NCI-H524 treated with DMSO at 0.1 percent for 48 hours (cell line): ENCODE data around the gene SARDH.
"Not testable (repeated sequence)": the region's sequence is repeated elsewhere in the genome, so short reads cannot be mapped to it uniquely, and the experiment has no call there.

ENCODE experiments used
- DNase-seq: peaks from one replicate; lab custom pipeline; 2025; lab: John Stamatoyannopoulos, UW

The SARDH gene

DNA sequence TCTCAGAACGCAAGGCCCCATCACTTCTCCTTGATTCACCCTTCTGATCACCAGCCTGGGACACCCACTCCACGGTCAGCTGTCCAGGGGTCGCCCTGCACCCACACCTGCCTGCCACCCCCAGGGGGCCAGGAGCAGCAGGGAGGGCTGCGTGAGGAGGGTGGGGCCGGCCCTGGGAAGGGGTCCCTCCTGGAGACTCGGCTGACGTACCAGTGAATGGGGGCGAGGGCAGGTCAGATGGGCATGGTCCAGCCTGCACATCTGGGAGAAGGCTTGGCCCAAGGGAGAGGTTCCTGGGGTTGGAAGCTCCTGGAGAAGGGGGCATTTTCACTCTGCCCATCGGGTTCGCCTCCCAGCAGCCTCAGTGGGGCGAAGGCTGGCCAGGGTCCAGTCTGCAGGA lies 21.8 kb upstream of the SARDH start:
- no peak for DNase-seq

DNA sequence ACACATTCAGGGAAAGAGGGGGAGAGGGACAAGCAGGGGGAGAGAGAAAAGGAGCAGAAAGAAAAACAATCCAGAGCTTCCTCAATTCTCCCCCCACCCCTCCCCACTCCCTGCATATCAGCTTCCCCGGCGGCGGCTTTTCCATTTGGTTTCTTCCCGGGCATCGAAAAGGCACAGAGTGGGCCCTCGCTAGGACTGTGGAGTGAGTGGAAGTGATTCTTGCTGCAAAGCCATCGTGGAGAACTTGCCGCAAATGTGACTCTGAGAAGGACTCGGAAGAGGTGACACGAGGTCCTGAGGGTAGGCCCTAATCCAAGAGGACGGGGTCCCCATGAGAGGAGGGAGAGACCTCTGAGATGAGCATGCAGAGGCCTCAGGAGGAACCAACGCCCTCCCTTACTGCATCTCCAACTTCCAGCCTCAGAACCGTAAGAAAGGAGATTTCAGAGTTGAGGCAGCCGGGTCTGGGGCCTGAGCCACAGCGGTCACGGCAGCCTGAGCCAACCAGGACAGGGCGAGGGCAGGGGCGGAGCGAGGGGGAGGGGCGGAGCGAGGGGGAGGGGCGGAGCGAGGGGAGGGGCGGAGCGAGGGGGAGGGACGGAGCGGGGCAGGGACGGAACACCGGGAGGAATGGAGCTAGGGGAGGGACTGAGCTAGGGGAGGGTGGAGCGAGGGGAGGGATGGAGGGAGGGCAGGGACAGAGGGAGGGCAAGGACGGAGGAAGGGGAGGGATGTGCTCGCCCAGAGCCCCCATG lies 21.2 kb upstream of the SARDH start:
- DNase-seq = no peak

DNA sequence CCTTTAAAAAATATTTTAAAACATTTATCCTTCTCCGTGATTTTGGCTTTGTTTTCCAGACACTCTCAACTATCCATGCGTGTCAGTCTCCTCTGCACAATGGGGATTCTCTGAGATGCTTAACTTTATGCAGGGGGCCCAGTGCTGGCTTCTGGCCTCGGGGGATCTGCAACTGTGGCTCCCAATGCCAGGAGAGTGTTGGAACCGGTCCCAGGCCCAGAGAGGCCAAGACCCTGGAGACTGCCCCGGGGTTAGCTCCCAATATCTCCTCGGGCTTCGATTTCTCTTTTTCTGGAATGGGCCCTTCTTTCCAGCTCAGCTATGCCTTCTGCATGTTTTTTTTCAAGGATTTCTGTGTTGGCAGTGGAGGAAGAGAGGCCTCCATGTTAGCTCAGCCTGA lies 20.1 kb upstream of the SARDH start:
- no peak for DNase-seq

DNA sequence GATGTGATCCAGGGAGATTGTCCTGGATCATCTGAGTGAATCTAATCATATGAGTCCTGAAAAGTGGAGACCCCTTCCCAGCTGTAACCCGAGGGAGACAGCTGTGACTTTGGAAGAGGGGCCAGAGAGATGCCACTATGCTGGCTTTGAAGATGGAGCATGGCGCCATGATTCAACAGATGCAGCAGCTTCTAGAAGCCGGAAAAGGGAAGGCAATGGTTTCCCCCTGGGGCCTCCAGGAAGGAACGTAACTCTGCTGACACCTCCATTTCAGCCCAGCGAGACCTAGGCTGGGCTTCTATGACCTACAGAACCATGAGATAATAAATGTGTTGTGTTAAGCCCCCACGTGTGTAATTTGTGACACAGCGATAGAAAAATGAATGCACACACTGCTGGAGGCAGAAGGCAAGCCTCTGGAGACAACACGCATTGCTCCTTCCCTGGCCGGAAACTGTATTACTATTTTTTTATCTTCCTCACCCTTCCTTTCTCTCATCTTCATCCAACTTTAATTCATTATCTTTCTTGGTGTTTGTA lies 16.6 kb upstream of the SARDH start:
- DNase-seq = no peak

DNA sequence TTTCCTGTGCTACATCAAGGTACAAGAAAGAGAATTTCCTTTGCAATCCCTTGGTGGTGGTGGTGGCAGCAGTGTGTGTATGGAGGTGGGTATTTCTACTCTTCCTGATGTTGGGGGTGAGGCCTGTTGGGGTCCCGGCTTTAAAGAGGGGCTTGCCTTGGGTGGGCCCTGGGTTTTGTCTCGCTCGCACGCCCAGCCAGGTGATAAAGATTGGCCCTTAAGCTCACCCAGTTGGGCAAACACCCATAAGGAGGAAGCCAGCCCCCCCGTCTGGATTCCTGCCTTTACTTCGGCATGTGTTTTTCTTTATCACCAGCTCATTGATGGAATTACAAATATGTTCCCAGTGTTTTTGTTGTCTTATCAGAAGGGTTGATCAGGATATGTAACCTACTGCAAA lies 16.0 kb upstream of the SARDH start:
- no peak for DNase-seq

DNA sequence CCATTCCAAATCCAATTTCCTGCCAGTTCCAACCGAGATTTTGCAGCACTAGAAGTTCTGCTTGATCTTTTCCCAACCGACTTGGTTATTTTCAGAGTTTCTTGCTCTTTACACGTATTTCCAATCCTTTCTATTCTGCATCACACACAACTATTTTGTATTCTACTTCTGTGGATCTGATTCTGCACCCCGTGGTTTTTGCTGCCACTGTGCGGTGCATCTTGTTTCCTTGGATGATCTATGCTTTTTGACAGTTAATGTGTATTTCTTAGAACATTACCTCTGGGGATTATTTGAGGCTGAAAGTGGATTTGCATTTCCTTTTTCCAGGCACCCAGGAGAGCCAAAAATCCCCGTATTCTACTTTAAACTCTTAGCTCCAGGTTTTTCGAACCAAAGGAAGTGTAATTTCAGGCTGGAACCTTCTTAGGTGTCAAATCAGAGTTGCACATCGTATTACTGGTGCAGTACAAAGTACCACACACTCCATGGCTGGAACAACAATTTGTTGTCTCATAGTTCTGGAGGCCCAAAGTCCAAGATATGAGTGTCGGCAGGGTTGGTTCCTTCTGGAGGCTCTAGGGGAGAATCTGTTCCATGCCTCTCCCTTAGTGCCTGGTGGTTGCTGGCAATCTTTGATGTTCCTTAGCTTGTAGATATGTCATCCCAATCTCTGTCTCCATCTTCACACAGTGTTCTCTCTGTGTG lies 14.7 kb upstream of the SARDH start:
- DNase-seq = no peak

DNA sequence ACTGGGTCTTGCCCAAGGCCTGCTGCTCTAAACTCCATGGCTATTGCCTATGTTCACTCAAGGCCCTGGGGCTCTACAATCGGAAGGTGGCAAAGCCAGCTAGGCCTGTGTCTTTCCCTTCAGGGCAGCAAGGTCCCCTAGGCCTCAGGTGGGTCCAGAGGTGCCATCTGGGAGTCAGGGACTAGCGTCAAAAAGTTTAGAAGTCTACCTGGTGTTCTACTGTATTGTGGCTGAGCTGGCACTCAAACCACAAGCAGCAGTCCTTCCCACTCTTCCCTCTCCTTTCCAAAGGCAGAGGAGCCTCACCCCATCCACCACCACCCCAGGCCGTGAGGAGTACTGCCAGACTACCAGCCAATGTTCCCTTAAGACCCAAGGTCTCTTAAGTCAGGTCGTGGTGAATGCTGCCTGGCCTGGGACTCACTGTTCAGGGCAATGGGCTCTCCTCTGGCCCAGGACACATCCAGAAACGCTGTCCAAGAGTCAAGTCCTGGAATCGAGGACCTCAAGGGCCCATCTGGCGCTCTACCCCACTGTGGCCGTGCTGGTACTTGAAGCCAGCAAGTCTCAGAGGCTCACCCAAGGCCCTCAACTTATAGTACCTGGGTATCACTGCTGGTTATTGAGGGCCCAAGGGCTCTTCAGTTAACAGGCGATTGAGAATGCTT lies 13.0 kb upstream of the SARDH start:
- no peak for DNase-seq

DNA sequence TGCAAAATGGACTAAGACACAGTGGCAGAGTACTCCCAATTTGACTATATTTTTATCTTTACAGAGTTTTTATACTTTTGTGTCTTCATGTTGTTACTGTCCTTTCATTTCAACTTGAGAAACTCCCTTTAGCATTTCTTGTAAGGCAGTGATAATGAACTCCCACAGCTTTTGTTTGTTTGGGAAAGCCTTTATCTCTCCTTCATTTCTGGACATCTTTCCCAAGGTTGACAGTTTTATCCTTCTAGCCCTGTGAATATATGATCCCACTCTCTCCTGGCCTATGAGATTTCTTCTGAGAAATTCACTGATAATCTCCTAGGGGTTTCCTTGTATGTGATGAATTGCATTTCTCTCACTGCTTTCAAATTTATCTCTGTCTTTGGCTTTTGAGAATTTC lies 9.2 kb upstream of the SARDH start:
- no peak for DNase-seq

DNA sequence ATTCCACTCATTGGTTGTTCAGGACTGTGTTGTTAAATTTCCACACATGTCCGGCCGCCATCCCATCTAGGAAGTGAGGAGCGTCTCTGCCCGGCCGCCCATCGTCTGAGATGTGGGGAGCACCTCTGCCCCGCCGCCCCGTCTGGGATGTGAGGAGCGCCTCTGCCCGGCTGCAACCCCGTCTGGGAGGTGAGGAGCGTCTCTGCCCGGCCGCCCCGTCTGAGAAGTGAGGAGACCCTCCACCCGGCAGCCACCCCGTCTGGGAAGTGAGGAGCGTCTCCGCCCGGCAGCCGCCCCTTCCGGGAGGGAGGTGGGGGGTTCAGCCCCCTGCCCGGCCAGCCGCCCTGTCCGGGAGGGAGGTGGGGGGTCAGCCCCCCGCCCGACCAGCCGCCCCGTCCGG lies 6.4 kb upstream of the SARDH start:
- not testable (repeated sequence) for DNase-seq

DNA sequence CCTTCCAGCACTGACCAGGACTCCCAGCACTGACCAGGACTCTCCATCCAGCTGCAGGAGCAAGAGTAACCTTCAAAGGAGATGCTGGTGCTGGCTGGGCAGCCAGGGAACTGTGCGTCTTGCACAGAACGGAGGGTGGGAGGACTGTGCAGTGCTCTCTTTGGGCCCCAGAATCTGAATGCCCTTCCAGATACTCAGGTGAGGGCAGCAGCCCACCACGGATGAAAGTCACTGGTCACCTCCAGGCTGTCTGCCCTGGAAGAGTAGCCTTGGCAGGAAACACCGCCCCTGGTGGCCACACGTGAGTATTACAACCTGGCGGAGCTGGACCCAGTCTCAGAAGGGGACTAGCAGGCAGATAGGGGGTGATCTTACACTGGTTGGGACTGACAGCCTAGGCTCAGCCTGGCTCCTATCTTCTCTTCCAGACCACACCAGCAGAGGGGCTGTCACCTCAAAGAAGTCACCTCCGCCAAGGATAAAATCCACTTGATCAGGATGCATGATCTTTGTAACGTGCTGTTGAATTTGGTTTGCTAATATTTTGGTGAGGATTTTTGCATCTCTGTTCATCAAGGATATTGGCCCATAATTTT lies 4.8 kb upstream of the SARDH start:
- peak; percentile 75 for DNase-seq

DNA sequence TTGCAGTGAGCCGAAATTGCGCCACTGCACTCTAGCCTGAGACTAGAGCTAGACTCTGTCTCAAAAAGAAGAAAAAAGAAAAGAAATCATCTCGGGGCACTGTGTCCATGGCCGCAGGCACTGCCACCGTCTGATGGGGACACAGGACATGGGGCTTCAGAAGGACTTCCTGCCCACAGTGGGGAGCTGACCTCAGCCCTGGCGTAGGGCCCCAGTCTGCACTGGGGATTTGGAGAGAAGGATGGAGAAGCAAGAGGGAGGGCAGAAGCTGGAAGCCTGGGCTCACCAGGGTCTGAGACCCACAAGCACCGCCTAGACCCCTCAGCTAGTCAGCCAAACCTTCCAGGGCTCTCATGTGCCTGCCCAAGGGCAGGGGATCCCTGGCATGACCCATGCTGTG lies 4.1 kb upstream of the SARDH start:
- DNase-seq = no peak

DNA sequence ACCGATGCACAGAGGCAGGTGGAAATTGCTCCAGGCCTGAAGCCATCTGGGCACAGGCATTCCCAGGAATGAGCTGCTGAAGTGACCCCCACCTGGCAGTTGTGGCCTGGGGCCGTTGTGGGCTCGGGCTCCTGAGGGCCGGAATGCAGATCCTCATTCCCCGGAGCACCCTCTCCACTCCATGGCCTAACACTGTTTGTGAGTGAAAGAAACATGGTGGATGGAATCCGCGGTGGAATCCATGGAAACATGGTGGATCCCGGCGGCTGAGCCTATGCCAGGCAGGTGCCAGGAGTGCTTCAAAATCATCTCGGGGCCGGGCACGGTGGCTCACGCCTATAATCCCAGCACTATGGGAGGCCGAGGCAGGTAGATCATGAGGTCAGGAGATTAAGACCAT lies 3.6 kb upstream of the SARDH start:
- no peak for DNase-seq

DNA sequence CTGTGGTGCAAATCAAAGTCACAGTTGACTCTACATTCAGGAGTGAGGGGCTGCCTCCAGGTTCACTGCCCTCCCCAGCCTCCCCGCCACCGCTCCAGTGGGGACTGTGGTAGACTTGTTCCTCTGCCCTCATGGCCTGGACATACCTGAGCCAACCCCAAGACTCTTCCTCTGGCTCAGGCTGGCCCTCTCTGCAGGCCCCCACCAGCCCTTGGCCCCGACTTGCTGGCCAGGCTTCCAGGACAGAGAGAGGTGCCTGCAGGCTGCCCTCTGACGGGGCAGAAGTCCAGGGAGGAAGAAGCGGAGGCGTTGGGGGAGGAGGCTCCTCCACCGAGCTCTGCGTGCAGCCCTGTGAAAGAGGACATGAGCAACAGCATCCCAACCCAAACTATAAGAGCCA lies 2.8 kb upstream of the SARDH start:
- no peak for DNase-seq

DNA sequence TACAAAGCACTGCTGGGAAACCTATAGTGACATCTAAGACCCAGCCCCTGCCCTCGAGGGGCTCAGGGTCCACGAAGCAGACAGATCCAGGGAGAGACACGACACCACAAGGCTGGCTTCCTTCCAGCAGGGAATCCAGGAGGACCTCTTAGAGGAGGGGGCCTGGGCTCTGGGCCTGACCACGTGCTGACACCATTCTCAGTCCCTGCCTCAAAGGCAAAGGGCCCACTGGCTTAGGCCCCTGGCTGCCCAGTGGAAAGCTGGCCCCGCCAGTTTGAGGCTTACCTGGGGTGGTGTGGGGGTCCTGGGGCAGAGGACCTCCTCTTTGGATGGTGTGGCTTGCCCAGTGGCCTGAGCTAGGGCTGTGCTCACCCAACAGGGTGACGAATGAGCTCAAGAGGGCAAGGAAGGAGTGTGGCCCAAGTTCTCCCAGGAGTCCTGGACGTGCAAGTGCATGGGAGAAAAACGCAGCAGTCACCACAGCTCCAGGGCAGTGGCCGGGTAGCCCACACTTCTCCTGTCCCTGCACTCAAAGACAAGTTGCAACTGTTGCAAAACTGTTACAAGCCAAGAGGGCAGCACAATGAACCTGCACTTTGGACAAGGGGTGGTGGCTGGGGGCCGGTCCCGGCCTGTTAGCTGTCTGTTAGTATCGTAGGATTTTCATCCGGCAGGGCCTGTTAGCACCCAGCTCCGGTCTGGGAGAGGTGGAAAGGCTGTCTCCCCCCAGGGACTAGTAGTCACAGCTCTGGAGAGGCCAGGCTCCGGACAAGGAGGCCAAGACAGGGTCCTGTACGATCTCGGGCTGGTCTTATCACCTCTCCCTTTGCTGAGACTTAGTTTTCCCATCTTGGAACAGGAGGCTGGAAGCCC lies 1.5 kb upstream of the SARDH start:
- no peak for DNase-seq

DNA sequence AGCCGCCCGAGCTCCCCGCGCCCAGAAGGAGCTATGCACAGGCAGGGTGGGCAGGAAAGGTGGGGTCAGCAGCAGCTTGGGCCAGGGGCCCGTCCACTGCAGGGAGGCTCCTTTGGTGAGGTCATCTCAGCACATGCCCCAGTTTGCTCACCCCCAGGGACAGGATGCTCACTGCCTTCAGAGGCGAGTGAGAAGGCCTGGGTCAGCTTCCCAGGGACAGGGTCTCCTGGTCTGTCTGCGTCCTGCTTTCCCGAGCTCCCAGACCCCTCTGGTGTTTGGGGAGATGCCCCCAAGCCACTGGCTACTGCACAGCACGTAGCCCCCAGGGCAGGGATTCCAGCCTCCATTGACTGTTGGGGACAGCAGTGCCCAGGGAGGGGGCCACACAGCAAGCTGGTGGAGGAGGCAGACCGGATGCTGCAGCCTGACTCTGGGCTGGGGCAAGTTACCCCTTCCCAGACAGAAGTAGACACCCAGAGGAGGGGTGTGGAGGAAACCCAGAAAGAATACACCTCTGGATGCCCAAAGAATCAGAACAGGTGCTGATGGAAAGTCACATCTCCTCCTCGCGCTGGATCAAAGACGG lies 581 bp upstream of the SARDH start:
- no peak for DNase-seq

DNA sequence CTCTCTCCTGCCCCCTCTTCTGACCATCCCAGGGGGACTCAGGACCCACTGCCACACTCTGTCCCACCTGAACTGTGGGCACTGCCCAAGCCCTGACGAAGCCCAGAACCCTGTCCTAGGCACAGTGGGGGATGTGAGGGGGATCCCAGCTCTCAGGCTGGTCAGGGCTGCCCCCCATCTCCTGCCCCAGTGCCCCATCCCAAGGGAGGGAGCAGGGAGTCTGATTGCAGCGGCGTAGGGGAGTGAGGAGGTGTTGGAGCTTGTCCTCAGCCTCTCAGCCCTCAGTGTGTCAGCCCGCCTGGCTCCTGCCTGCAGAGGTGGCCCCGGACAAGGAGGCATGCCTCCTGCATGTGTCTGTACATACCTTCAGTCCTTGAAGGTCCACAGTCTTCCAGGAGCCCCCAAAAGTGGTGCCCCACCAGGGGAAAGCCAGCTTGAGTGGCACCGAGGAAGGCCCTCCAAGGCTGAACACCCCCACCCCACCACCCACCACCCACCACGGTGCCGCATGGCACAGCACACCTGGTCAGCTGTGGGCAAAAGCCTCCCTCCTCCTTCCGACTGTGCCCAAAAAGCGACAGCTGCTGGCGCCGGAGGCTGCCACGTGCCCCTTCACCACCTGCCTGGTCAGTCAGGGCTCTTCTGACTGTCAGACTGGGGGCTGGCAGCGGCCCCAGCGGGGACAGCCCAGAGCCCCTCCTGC lies 930 bp downstream of the SARDH start:
- DNase-seq = peak; percentile 92

DNA sequence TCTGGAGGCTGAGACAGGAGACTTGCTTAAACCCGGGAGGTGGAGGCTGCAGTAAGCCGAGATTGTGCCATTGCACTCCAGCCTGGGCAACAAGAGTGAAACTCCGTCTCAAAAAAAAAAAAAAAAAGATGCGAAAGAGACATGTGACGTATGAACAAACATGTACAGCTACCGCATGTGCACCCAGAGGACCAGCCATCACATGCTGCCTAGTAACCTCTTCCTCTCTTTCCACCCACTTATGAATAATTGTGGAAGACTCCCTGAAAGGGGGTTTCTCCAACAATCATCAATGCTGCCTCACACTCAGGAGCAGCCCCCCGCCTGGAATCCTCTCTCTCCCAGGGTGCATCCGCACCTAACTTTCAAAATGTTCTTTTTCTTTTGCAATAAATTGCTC lies 2.2 kb downstream of the SARDH start:
- DNase-seq = no peak

DNA sequence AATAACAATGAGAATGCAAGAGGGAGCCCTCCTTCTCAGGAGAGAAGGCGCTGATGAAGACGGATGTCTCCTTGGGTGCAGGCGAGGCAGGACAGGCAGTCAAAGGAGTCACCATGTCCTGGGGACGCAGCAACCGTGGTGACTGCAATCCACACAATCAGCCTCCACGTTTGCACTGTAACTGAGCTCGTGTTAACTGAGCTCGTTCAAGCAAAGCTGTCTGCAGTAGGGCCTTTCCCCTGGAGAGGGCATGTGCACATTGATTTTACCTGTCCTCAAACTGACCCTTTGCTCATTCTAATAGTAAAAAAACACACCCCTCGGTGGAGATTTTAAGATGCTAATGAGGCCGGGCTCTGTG lies 2.8 kb downstream of the SARDH start:
- DNase-seq = no peak

DNA sequence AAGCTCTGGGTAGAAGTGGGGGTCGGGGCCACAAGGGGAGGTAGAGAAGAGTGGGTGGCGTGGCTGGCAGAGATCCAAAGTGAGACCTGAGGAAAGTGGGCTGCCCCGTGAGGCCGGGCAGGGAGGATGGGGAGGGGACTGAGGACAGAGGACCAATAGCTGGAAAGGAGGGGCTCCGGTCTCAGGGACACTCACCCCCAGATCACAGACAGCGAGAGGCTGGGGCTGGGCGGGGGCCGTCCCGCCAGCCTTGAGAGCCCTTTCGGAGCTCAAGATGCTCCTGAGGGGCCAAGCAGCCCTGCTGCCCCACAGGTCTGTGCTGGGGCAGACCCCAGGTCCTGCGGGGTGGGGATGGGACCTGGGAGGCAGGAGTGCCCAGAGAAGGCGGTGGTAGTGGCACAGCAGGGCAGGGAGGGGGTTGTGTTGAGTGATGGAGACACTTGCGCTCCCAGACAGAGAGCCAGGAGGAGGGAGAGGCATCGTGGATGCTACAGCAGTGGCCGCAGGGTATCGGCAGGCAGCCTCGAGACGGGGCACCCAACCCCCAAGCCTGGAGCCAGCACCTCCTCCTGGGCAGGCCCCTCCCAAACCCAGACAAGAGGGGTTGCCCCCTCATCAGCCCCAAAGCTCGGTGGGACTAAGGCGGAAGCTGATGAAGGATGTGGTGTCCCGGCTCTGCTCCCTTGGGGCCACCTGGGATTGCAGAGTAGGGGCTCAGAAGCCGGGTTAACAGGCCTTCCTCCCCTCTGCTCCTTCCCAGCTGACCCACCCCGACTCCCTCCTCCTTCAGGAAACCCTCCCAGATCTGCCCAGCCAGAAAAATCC lies 3.4 kb downstream of the SARDH start:
- no peak for DNase-seq
